Right lobe of liver (tissue), 4 donors: Measurements from ENCODE around the gene PCDH12.

ENCODE experiments used
- POLR2A ChIP-seq: fragments of 450-650 bp; IDR thresholded peaks from one replicate; pipeline ENCODE4 v1.6.1; 2017; ENCODE audit warnings: antibody characterized with exemption, mild to moderate bottlenecking
- TF ChIP-seq, protein P1 (sequence below), 4 donors: fragments of 200-600 bp in 3 of 4; fragments of 450-650 bp in 1 of 4; IDR thresholded peaks; one replicate each; pipeline versions ENCODE4 v1.5.1 to v1.8.0; 2016 to 2022; ENCODE audit warnings: antibody characterized with exemption in 4 of 4, mild to moderate bottlenecking in 2 of 4
- donor health status: DM: no; HTN: no; CAD: no.
- donor health status: DM: no; HTN: no; CAD: no.
- donor health status: DM: no; HTN: yes; CAD: no.

DNA sequence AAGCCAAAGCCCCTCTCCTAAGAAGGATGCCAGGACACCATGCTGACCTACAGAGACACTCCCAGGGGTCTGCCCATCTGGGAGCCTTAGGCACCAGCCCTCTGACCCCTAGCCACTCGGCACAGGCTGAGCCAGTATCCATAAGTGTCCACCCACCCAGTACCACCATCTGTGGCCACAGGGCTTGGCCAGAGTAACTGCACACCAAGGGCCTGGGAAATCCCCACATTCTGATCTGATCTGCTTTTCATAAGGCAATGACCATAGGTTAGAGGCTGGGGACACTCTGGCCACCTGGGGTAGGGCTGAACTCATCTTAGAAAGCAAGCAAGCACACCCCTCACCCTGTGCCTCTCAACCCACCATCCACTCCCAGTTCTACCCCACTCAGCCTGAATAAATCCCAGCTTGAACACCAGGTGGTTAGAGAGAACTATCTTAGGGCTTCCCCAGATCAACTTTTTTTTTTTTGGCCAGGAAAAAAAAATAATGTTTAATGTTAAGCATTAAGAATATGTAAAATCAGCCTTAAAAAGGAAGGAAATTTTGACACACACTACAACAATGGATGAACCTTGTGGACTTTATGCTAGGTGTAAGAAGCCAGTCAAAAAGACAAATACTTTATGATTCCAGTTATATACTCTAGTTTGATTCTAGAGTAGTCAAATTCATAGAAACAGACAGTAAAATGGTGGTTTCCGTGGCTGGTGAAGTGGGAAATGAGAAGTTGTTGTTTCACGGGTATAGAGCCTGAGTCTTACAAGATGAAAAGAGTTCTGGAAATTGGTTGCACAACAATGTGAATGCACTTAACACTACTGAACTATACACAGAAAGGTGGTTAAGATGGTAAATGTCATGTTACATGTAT lies 48.6 kb upstream of the PCDH12 start:
- TF ChIP-seq, protein P1, sequence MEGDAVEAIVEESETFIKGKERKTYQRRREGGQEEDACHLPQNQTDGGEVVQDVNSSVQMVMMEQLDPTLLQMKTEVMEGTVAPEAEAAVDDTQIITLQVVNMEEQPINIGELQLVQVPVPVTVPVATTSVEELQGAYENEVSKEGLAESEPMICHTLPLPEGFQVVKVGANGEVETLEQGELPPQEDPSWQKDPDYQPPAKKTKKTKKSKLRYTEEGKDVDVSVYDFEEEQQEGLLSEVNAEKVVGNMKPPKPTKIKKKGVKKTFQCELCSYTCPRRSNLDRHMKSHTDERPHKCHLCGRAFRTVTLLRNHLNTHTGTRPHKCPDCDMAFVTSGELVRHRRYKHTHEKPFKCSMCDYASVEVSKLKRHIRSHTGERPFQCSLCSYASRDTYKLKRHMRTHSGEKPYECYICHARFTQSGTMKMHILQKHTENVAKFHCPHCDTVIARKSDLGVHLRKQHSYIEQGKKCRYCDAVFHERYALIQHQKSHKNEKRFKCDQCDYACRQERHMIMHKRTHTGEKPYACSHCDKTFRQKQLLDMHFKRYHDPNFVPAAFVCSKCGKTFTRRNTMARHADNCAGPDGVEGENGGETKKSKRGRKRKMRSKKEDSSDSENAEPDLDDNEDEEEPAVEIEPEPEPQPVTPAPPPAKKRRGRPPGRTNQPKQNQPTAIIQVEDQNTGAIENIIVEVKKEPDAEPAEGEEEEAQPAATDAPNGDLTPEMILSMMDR (IDR thresholded peaks at IDR 0.05): no peak
- no peak for TF ChIP-seq POLR2A
